ENCODE data around the gene TCF4. TPM values are rescaled to one million over a fixed set of nuclear protein-coding genes. Genes with fewer than 3 reads are reported as not detected.

TCF4 gene
- total RNA-seq, 1 experiment from 2014 or later: 12.5 TPM

GRCh38 chr18:55432307-55433040, 155.5 kb downstream of the TCF4 start:
- Histone ChIP-seq H3K9me3 (ENCODE audit: low read length) (no peaks in the 10 kb centered on the region), H3K27me3 (ENCODE audit: low read length) (no peaks in the 10 kb centered on the region), H3K36me3 (ENCODE audit: low read depth, low read length) (no peaks in the 10 kb centered on the region), H3K9ac (ENCODE audit: low read length) (no peak overlapping the region), H3K79me2 (ENCODE audit: low read length) (no peaks in the 10 kb centered on the region), H3K4me1 (ENCODE audit: insufficient read depth, low read length) (no peaks in the 10 kb centered on the region), H3K9me2 (replicated peaks; ENCODE audit: low read length) (no peaks in the 10 kb centered on the region), H4K20me1 (ENCODE audit: low read length) (no peaks in the 10 kb centered on the region), H2AFZ (ENCODE audit: low read length) (no peak overlapping the region), H3K4me3 (ENCODE audit: low read length) (no peak overlapping the region), H3K4me2 (ENCODE audit: low read length) (no peak overlapping the region), H3F3A (ENCODE audit: low read length, unreplicated experiment) (no peaks in the 10 kb centered on the region), H3K27ac (ENCODE audit: low read length) (no peak overlapping the region)
- TF ChIP-seq CTCF (conservative IDR thresholded peaks at IDR 0.05; ENCODE audit: low read depth, low read length): no peak
- no peak for TF ChIP-seq EZH2 (IDR thresholded peaks at IDR 0.05; ENCODE audit: low read length, unreplicated experiment)
- no peak for TF ChIP-seq EZH2phosphoT487 (IDR thresholded peaks at IDR 0.05; ENCODE audit: borderline replicate concordance, low read length)
- DNase-seq (no peak), ATAC-seq (no peak)
- POLR2A ChIA-PET (ENCODE audit: unreplicated experiment): no interaction called here
- CTCF ChIA-PET: no interaction called here
- BruUV-seq (replicated peaks): no TSS peak
- intact Hi-C loops (cut with micrococcal nuclease): no loop called here

GRCh38 chr18:55430026-55430425, 158.0 kb downstream of the TCF4 start:
- intact Hi-C loops (cut with micrococcal nuclease): no loop called here
- H3K27me3 ChIP-seq (ENCODE audit: low read length): no peaks in the 10 kb centered on the region
- H3K9me3 ChIP-seq (ENCODE audit: low read length): no peaks in the 10 kb centered on the region
- no peak for TF ChIP-seq EZH2 (IDR thresholded peaks at IDR 0.05; ENCODE audit: low read length, unreplicated experiment)
- no peak for TF ChIP-seq EZH2phosphoT487 (IDR thresholded peaks at IDR 0.05; ENCODE audit: borderline replicate concordance, low read length)
- TF ChIP-seq CTCF (conservative IDR thresholded peaks at IDR 0.05; ENCODE audit: low read depth, low read length): no peak
- no peaks in the 10 kb centered on the region for H3K9me2 ChIP-seq (replicated peaks; ENCODE audit: low read length)
- BruUV-seq (replicated peaks): no TSS peak
- H3K9ac ChIP-seq (ENCODE audit: low read length): no peak overlapping the region
- DNase-seq (no peak), ATAC-seq (no peak)
- H3K4me3 ChIP-seq (ENCODE audit: low read length): no peak overlapping the region
- no peak overlapping the region for H3K27ac ChIP-seq (ENCODE audit: low read length)
- no peaks in the 10 kb centered on the region for H4K20me1 ChIP-seq (ENCODE audit: low read length)
- POLR2A ChIA-PET (ENCODE audit: unreplicated experiment): no interaction called here
- no peak overlapping the region for H2AFZ ChIP-seq (ENCODE audit: low read length)
- H3K4me1 ChIP-seq (ENCODE audit: insufficient read depth, low read length): no peaks in the 10 kb centered on the region
- no peaks in the 10 kb centered on the region for H3K79me2 ChIP-seq (ENCODE audit: low read length)
- H3F3A ChIP-seq (ENCODE audit: low read length, unreplicated experiment): no peaks in the 10 kb centered on the region
- CTCF ChIA-PET: no interaction called here
- no peaks in the 10 kb centered on the region for H3K36me3 ChIP-seq (ENCODE audit: low read depth, low read length)
- H3K4me2 ChIP-seq (ENCODE audit: low read length): no peak overlapping the region

- H3F3A ChIP-seq (ENCODE audit: low read length, unreplicated experiment): no peaks in the 10 kb centered on the region
- TF ChIP-seq CTCF (conservative IDR thresholded peaks at IDR 0.05; ENCODE audit: low read depth, low read length) (no peak), EZH2 (IDR thresholded peaks at IDR 0.05; ENCODE audit: low read length, unreplicated experiment) (no peak), EZH2phosphoT487 (IDR thresholded peaks at IDR 0.05; ENCODE audit: borderline replicate concordance, low read length) (no peak)
- H3K79me2 ChIP-seq (ENCODE audit: low read length): no peaks in the 10 kb centered on the region
- H3K27ac ChIP-seq (ENCODE audit: low read length): no peak overlapping the region
- no peak overlapping the region for H3K4me3 ChIP-seq (ENCODE audit: low read length)
- ATAC-seq (no peak), DNase-seq (no peak)
- intact Hi-C loops (cut with micrococcal nuclease): no loop called here
- H4K20me1 ChIP-seq (ENCODE audit: low read length): no peaks in the 10 kb centered on the region
- no peaks in the 10 kb centered on the region for H3K9me3 ChIP-seq (ENCODE audit: low read length)
- POLR2A ChIA-PET (ENCODE audit: unreplicated experiment): no interaction called here
- H3K4me2 ChIP-seq (ENCODE audit: low read length): no peak overlapping the region
- H3K4me1 ChIP-seq (ENCODE audit: insufficient read depth, low read length): no peaks in the 10 kb centered on the region
- no peak overlapping the region for H2AFZ ChIP-seq (ENCODE audit: low read length)
- H3K27me3 ChIP-seq (ENCODE audit: low read length): no peaks in the 10 kb centered on the region
- no TSS peak for BruUV-seq (replicated peaks)
- CTCF ChIA-PET: no interaction called here
- H3K9ac ChIP-seq (ENCODE audit: low read length): no peak overlapping the region
- H3K36me3 ChIP-seq (ENCODE audit: low read depth, low read length): no peaks in the 10 kb centered on the region
- H3K9me2 ChIP-seq (replicated peaks; ENCODE audit: low read length): no peaks in the 10 kb centered on the region
Measured at GRCh38 chr18:55427951-55428350, 160.0 kb downstream of the TCF4 start.
